DOHH2 (cell line): Measurements from ENCODE around the gene LTB4R2.

Source experiments
- H3F3A ChIP-seq: fragments of 200-600 bp; sonication (generic), shearing (Covaris generic); 2 replicates; pipeline ENCODE4 v1.6.0; 2016; ENCODE audit warnings: antibody characterized with exemption, mild to moderate bottlenecking; ENCODE audit not compliant: control insufficient read depth, insufficient read depth
- H3K27ac ChIP-seq: fragments of 200-600 bp; sonication (generic); 2 replicates; pipeline ENCODE4 v1.5.1; 2014; ENCODE audit warnings: low read depth, mild to moderate bottlenecking, low read length, moderate library complexity
- H3K27me3 ChIP-seq: fragments of 200-600 bp; sonication (generic); 2 replicates; pipeline ENCODE4 v1.6.1; 2014; ENCODE audit warnings: mild to moderate bottlenecking, low read length, mixed read lengths; ENCODE audit not compliant: control insufficient read depth
- H3K36me3 ChIP-seq: fragments of 200-600 bp; sonication (generic); 2 replicates; pipeline ENCODE4 v1.6.1; 2014; ENCODE audit warnings: mild to moderate bottlenecking, low read length, moderate library complexity, mixed read lengths; ENCODE audit not compliant: control insufficient read depth
- H3K4me1 ChIP-seq: fragments of 200-600 bp; sonication (generic); 2 replicates; pipeline ENCODE4 v1.6.1; 2014; ENCODE audit warnings: mild to moderate bottlenecking, low read length, mixed read lengths; ENCODE audit not compliant: control insufficient read depth
- H3K4me2 ChIP-seq: fragments of 200-600 bp; sonication (generic); 2 replicates; pipeline ENCODE4 v1.6.0; 2014; ENCODE audit warnings: mild to moderate bottlenecking, low read length, moderate library complexity
- H3K4me3 ChIP-seq: fragments of 200-600 bp; sonication (generic); 2 replicates; pipeline ENCODE4 v1.5.1; 2014; ENCODE audit warnings: mild to moderate bottlenecking, low read length, mixed read lengths
- H3K79me2 ChIP-seq: fragments of 200-600 bp; sonication (generic); 2 replicates; pipeline ENCODE4 v1.6.1; 2014; ENCODE audit warnings: mild to moderate bottlenecking, low read length, mixed read lengths; ENCODE audit not compliant: control insufficient read depth
- H3K9me2 ChIP-seq: fragments of 200-600 bp; sonication (generic); replicated peaks from 2 replicates; pipeline ENCODE4 v1.6.1; 2014; ENCODE audit warnings: mild to moderate bottlenecking, low read length, mixed read lengths; ENCODE audit not compliant: control insufficient read depth
- H3K9me3 ChIP-seq: fragments of 200-600 bp; sonication (generic); 2 replicates; pipeline ENCODE4 v1.6.1; 2014; ENCODE audit warnings: antibody characterized with exemption, low read length, mixed read lengths; ENCODE audit not compliant: control insufficient read depth, insufficient read depth
- H4K20me1 ChIP-seq: fragments of 200-600 bp; sonication (generic); 2 replicates; pipeline ENCODE4 v1.6.0; 2014; ENCODE audit warnings: low read depth, mild to moderate bottlenecking, antibody characterized with exemption, low read length, moderate library complexity; ENCODE audit not compliant: control insufficient read depth, insufficient read depth
- CTCF ChIP-seq: fragments of 200-600 bp; sonication (generic); IDR thresholded peaks from one replicate; pipeline ENCODE4 v1.5.1; 2014; ENCODE audit warnings: antibody characterized with exemption, mild to moderate bottlenecking, low read depth, low read length; ENCODE audit not compliant: poor library complexity, severe bottlenecking
- EZH2phosphoT487 ChIP-seq: fragments of 200-600 bp; sonication (generic); IDR thresholded peaks from 2 replicates; pipeline ENCODE4 v1.6.1; 2017; ENCODE audit warnings: borderline replicate concordance, mild to moderate bottlenecking, antibody characterized with exemption, low read length, moderate library complexity, mixed read lengths

LTB4R2 gene

GRCh38 chr14:24286996-24287395, 22.9 kb upstream of the LTB4R2 start:
- Histone ChIP-seq H3K4me3 (no peak overlapping the region), H4K20me1 (no peaks in the 10 kb centered on the region), H3K9me3 (no peaks in the 10 kb centered on the region), H3K27me3 (no peaks in the 10 kb centered on the region), H3K79me2 (no peaks in the 10 kb centered on the region), H3K36me3 (peaks cover 14% of the 10 kb centered on the region; the same call in 1 of the 2 replicates), H3F3A (no peaks in the 10 kb centered on the region), H3K9me2 (no peaks in the 10 kb centered on the region), H3K4me2 (no peak overlapping the region), H3K4me1 (no peaks in the 10 kb centered on the region), H3K27ac (no peak overlapping the region)
- TF ChIP-seq CTCF (no peak), EZH2phosphoT487 (no peak)

- no peak overlapping the region for H3K4me2 ChIP-seq
Measured at GRCh38 chr14:24289649-24290280, 20.2 kb upstream of the LTB4R2 start.

GRCh38 chr14:24290746-24291145, 19.2 kb upstream of the LTB4R2 start:
- Histone ChIP-seq H3F3A (no peaks in the 10 kb centered on the region), H3K4me2 (no peak overlapping the region), H3K4me3 (no peak overlapping the region), H3K27me3 (no peaks in the 10 kb centered on the region), H3K9me3 (no peaks in the 10 kb centered on the region), H3K36me3 (peaks cover 24% of the 10 kb centered on the region), H3K79me2 (no peaks in the 10 kb centered on the region), H3K9me2 (no peaks in the 10 kb centered on the region), H4K20me1 (no peaks in the 10 kb centered on the region), H3K4me1 (no peaks in the 10 kb centered on the region), H3K27ac (no peak overlapping the region)
- TF ChIP-seq CTCF (no peak), EZH2phosphoT487 (no peak)

More at GRCh38 chr14:24289649-24290280, 20.2 kb upstream of the LTB4R2 start:
- no peaks in the 10 kb centered on the region for H3K79me2 ChIP-seq
- no peaks in the 10 kb centered on the region for H3F3A ChIP-seq
- H3K9me3 ChIP-seq = no peaks in the 10 kb centered on the region
- no peak for TF ChIP-seq EZH2phosphoT487
- TF ChIP-seq CTCF = no peak
- no peak overlapping the region for H3K27ac ChIP-seq
- no peaks in the 10 kb centered on the region for H3K4me1 ChIP-seq
- H3K4me3 ChIP-seq = no peak overlapping the region
- no peaks in the 10 kb centered on the region for H4K20me1 ChIP-seq
- H3K9me2 ChIP-seq = no peaks in the 10 kb centered on the region
- no peaks in the 10 kb centered on the region for H3K27me3 ChIP-seq
- peaks cover 21% of the 10 kb centered on the region for H3K36me3 ChIP-seq
